ENCODE results near the gene TREM1.
"Not testable (repeated sequence)": the region's sequence is repeated elsewhere in the genome, so short reads cannot be mapped to it uniquely, and the experiment has no call there.

DNA sequence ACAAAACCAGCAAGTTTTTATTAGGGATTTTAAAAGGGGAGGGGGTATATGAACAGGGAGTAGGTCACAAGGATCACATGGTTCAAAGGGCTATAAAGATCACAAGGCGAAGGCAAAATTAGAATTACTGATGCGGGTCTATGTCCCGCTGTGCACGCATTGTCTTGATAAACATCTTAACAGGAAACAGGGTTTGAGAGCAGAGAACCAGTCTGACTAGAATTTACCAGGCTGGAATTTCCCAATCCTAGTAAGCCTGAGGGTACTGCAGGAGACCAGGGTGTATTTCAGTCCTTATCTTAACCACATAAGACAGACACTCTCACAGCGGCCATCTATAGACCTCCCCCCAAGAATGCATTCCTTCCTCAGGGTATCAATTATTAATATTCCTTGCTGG is 10.8 kb upstream of the TREM1 start:
- TF ChIP-seq, protein P1, sequence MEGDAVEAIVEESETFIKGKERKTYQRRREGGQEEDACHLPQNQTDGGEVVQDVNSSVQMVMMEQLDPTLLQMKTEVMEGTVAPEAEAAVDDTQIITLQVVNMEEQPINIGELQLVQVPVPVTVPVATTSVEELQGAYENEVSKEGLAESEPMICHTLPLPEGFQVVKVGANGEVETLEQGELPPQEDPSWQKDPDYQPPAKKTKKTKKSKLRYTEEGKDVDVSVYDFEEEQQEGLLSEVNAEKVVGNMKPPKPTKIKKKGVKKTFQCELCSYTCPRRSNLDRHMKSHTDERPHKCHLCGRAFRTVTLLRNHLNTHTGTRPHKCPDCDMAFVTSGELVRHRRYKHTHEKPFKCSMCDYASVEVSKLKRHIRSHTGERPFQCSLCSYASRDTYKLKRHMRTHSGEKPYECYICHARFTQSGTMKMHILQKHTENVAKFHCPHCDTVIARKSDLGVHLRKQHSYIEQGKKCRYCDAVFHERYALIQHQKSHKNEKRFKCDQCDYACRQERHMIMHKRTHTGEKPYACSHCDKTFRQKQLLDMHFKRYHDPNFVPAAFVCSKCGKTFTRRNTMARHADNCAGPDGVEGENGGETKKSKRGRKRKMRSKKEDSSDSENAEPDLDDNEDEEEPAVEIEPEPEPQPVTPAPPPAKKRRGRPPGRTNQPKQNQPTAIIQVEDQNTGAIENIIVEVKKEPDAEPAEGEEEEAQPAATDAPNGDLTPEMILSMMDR (IDR thresholded peaks at IDR 0.05): not testable (repeated sequence)
- TF ChIP-seq POLR2AphosphoS5 (IDR thresholded peaks at IDR 0.05; ENCODE audit: insufficient read depth in 1 of 2, low read depth in 1 of 2): not testable (repeated sequence)

Measured in vagina (tissue), 2 donors.